UCSD-AML1 (cell line): ENCODE results near the gene ERMAP.
"Not testable (repeated sequence)": the region's sequence is repeated elsewhere in the genome, so short reads cannot be mapped to it uniquely, and the experiment has no call there.

Experiments
- DNase-seq: peaks from one replicate; lab custom pipeline; 2025; ENCODE audit not compliant: unreplicated experiment; lab: John Stamatoyannopoulos, UW

The ERMAP gene

GRCh38 chr1:42807056-42807668 lies 9.8 kb upstream of the ERMAP start:
- no peak for DNase-seq

- DNase-seq: not testable (repeated sequence)
These were observed 2.1 kb upstream of the ERMAP start for GRCh38 chr1:42814815-42815214.

GRCh38 chr1:42815941-42816584 lies 859 bp upstream of the ERMAP start:
- no peak for DNase-seq

- no peak for DNase-seq
These were observed 482 bp downstream of the ERMAP start for GRCh38 chr1:42817440-42817767.

GRCh38 chr1:42817976-42818375 lies 1.1 kb downstream of the ERMAP start:
- no peak for DNase-seq

GRCh38 chr1:42820813-42821212 lies 3.9 kb downstream of the ERMAP start:
- DNase-seq: no peak

GRCh38 chr1:42821690-42822089 lies 4.8 kb downstream of the ERMAP start:
- no peak for DNase-seq

GRCh38 chr1:42822800-42823392 lies 6.0 kb downstream of the ERMAP start:
- no peak for DNase-seq

- no peak for DNase-seq
These were observed 7.6 kb downstream of the ERMAP start for GRCh38 chr1:42824481-42825035.

- DNase-seq: no peak
These were observed 8.3 kb downstream of the ERMAP start for GRCh38 chr1:42825036-42825851.

- no peak for DNase-seq
These were observed 13.7 kb downstream of the ERMAP start for GRCh38 chr1:42830631-42831030.

- no peak for DNase-seq
These were observed 14.4 kb downstream of the ERMAP start for GRCh38 chr1:42831273-42831672.

GRCh38 chr1:42832641-42833240 lies 15.8 kb downstream of the ERMAP start:
- no peak for DNase-seq

- no peak for DNase-seq
These were observed 17.1 kb downstream of the ERMAP start for GRCh38 chr1:42833981-42834380.

GRCh38 chr1:42834803-42835202 lies 17.9 kb downstream of the ERMAP start:
- DNase-seq: no peak

GRCh38 chr1:42835422-42835821 lies 18.5 kb downstream of the ERMAP start:
- DNase-seq: no peak

- DNase-seq: no peak
These were observed 20.8 kb downstream of the ERMAP start for GRCh38 chr1:42837709-42838108.

- no peak for DNase-seq
These were observed 21.7 kb downstream of the ERMAP start for GRCh38 chr1:42838482-42839190.

GRCh38 chr1:42841010-42841409 lies 24.1 kb downstream of the ERMAP start:
- DNase-seq: no peak

- DNase-seq: no peak
These were observed 24.7 kb downstream of the ERMAP start for GRCh38 chr1:42841440-42842147.
